ENCODE results near the gene CRY2.
A peak's percentile ranks its signal among the peaks of the same experiment; 100 is the strongest.

Gene CRY2

GRCh38 chr11:45889555-45889954 is 42.3 kb downstream of the CRY2 start:
- no peak overlapping the region for H3K27ac ChIP-seq (ENCODE audit: low read length)
- no peak overlapping the region for H3K4me3 ChIP-seq (ENCODE audit: low read length)
- peaks cover 2% of the 10 kb centered on the region; the same call in 1 of the 2 replicates for H3K4me1 ChIP-seq (ENCODE audit: control insufficient read depth, insufficient read depth, low read length)
- WGBS (ENCODE audit: insufficient coverage, insufficient read length) = no CpG with 5 or more reads among the region's 8 CpGs
- no peaks in the 10 kb centered on the region for H3K36me3 ChIP-seq (ENCODE audit: control insufficient read depth, insufficient read depth, low read length)
- no peaks in the 10 kb centered on the region for H3K27me3 ChIP-seq (ENCODE audit: control insufficient read depth, insufficient read depth, low read length)
- H3K9me3 ChIP-seq (ENCODE audit: control insufficient read depth, insufficient read depth, low read length) = no peaks in the 10 kb centered on the region
- DNase-seq (ENCODE audit: low read depth, low spot score) = no peak

- H3K36me3 ChIP-seq (ENCODE audit: control insufficient read depth, insufficient read depth, low read length) = no peaks in the 10 kb centered on the region
- DNase-seq (ENCODE audit: low read depth, low spot score) = no peak
- no peaks in the 10 kb centered on the region for H3K27me3 ChIP-seq (ENCODE audit: control insufficient read depth, insufficient read depth, low read length)
- H3K9me3 ChIP-seq (ENCODE audit: control insufficient read depth, insufficient read depth, low read length) = no peaks in the 10 kb centered on the region
- no peak overlapping the region for H3K4me3 ChIP-seq (ENCODE audit: low read length)
- no peak overlapping the region for H3K27ac ChIP-seq (ENCODE audit: low read length)
- peaks cover 2% of the 10 kb centered on the region; the same call in 1 of the 2 replicates for H3K4me1 ChIP-seq (ENCODE audit: control insufficient read depth, insufficient read depth, low read length)
- no CpG with 5 or more reads among the region's 9 CpGs for WGBS (ENCODE audit: insufficient coverage, insufficient read length)
Observed at GRCh38 chr11:45889966-45890365, 42.7 kb downstream of the CRY2 start.

GRCh38 chr11:45890886-45891550 is 43.7 kb downstream of the CRY2 start:
- Histone ChIP-seq H3K36me3 (ENCODE audit: control insufficient read depth, insufficient read depth, low read length) (no peaks in the 10 kb centered on the region), H3K4me1 (ENCODE audit: control insufficient read depth, insufficient read depth, low read length) (peaks cover 4% of the 10 kb centered on the region), H3K27ac (ENCODE audit: low read length) (no peak overlapping the region), H3K9me3 (ENCODE audit: control insufficient read depth, insufficient read depth, low read length) (no peaks in the 10 kb centered on the region), H3K27me3 (ENCODE audit: control insufficient read depth, insufficient read depth, low read length) (no peaks in the 10 kb centered on the region), H3K4me3 (ENCODE audit: low read length) (no peak overlapping the region)
- no peak for DNase-seq (ENCODE audit: low read depth, low spot score)
- no CpG with 5 or more reads among the region's 9 CpGs for WGBS (ENCODE audit: insufficient coverage, insufficient read length)

- H3K9me3 ChIP-seq (ENCODE audit: control insufficient read depth, insufficient read depth, low read length) = no peaks in the 10 kb centered on the region
- no peak overlapping the region for H3K27ac ChIP-seq (ENCODE audit: low read length)
- H3K4me1 ChIP-seq (ENCODE audit: control insufficient read depth, insufficient read depth, low read length) = peaks cover 7% of the 10 kb centered on the region; the same call in 1 of the 2 replicates
- no peaks in the 10 kb centered on the region for H3K27me3 ChIP-seq (ENCODE audit: control insufficient read depth, insufficient read depth, low read length)
- H3K36me3 ChIP-seq (ENCODE audit: control insufficient read depth, insufficient read depth, low read length) = no peaks in the 10 kb centered on the region
- no CpG with 5 or more reads among the region's 5 CpGs for WGBS (ENCODE audit: insufficient coverage, insufficient read length)
- no peak for DNase-seq (ENCODE audit: low read depth, low spot score)
- no peak overlapping the region for H3K4me3 ChIP-seq (ENCODE audit: low read length)
Observed at GRCh38 chr11:45892856-45893255, 45.6 kb downstream of the CRY2 start.

- H3K4me1 ChIP-seq (ENCODE audit: control insufficient read depth, insufficient read depth, low read length) = peaks cover 7% of the 10 kb centered on the region
- H3K27me3 ChIP-seq (ENCODE audit: control insufficient read depth, insufficient read depth, low read length) = no peaks in the 10 kb centered on the region
- no peak overlapping the region for H3K27ac ChIP-seq (ENCODE audit: low read length)
- WGBS (ENCODE audit: insufficient coverage, insufficient read length) = no CpG with 5 or more reads among the region's 6 CpGs
- no peak overlapping the region for H3K4me3 ChIP-seq (ENCODE audit: low read length)
- DNase-seq (ENCODE audit: low read depth, low spot score) = no peak
- H3K9me3 ChIP-seq (ENCODE audit: control insufficient read depth, insufficient read depth, low read length) = no peaks in the 10 kb centered on the region
- no peaks in the 10 kb centered on the region for H3K36me3 ChIP-seq (ENCODE audit: control insufficient read depth, insufficient read depth, low read length)
Observed at GRCh38 chr11:45894555-45895247, 47.4 kb downstream of the CRY2 start.

GRCh38 chr11:45895553-45896259 is 48.4 kb downstream of the CRY2 start:
- H3K9me3 ChIP-seq (ENCODE audit: control insufficient read depth, insufficient read depth, low read length) = no peaks in the 10 kb centered on the region
- no peak overlapping the region for H3K27ac ChIP-seq (ENCODE audit: low read length)
- no CpG with 5 or more reads among the region's 8 CpGs for WGBS (ENCODE audit: insufficient coverage, insufficient read length)
- H3K4me1 ChIP-seq (ENCODE audit: control insufficient read depth, insufficient read depth, low read length) = peaks cover 9% of the 10 kb centered on the region
- H3K36me3 ChIP-seq (ENCODE audit: control insufficient read depth, insufficient read depth, low read length) = no peaks in the 10 kb centered on the region
- H3K27me3 ChIP-seq (ENCODE audit: control insufficient read depth, insufficient read depth, low read length) = no peaks in the 10 kb centered on the region
- no peak overlapping the region for H3K4me3 ChIP-seq (ENCODE audit: low read length)
- no peak for DNase-seq (ENCODE audit: low read depth, low spot score)

- no peak overlapping the region for H3K4me3 ChIP-seq (ENCODE audit: low read length)
- no CpG with 5 or more reads among the region's 19 CpGs for WGBS (ENCODE audit: insufficient coverage, insufficient read length)
- DNase-seq (ENCODE audit: low read depth, low spot score) = no peak
- no peaks in the 10 kb centered on the region for H3K36me3 ChIP-seq (ENCODE audit: control insufficient read depth, insufficient read depth, low read length)
- no peaks in the 10 kb centered on the region for H3K9me3 ChIP-seq (ENCODE audit: control insufficient read depth, insufficient read depth, low read length)
- H3K27ac ChIP-seq (ENCODE audit: low read length) = no peak overlapping the region
- H3K4me1 ChIP-seq (ENCODE audit: control insufficient read depth, insufficient read depth, low read length) = peaks cover 11% of the 10 kb centered on the region
- no peaks in the 10 kb centered on the region for H3K27me3 ChIP-seq (ENCODE audit: control insufficient read depth, insufficient read depth, low read length)
Observed at GRCh38 chr11:45896422-45896984, 49.2 kb downstream of the CRY2 start.

- no peak for DNase-seq (ENCODE audit: low read depth, low spot score)
- no CpG with 5 or more reads among the region's 6 CpGs for WGBS (ENCODE audit: insufficient coverage, insufficient read length)
- no peaks in the 10 kb centered on the region for H3K9me3 ChIP-seq (ENCODE audit: control insufficient read depth, insufficient read depth, low read length)
- peaks cover 11% of the 10 kb centered on the region for H3K4me1 ChIP-seq (ENCODE audit: control insufficient read depth, insufficient read depth, low read length)
- no peak overlapping the region for H3K27ac ChIP-seq (ENCODE audit: low read length)
- no peak overlapping the region for H3K4me3 ChIP-seq (ENCODE audit: low read length)
- no peaks in the 10 kb centered on the region for H3K36me3 ChIP-seq (ENCODE audit: control insufficient read depth, insufficient read depth, low read length)
- no peaks in the 10 kb centered on the region for H3K27me3 ChIP-seq (ENCODE audit: control insufficient read depth, insufficient read depth, low read length)
Observed at GRCh38 chr11:45897556-45897955, 50.3 kb downstream of the CRY2 start.

GRCh38 chr11:45899086-45899447 is 51.8 kb downstream of the CRY2 start:
- peaks cover 11% of the 10 kb centered on the region for H3K4me1 ChIP-seq (ENCODE audit: control insufficient read depth, insufficient read depth, low read length)
- H3K27ac ChIP-seq (ENCODE audit: low read length) = no peak overlapping the region
- no peak overlapping the region for H3K4me3 ChIP-seq (ENCODE audit: low read length)
- H3K36me3 ChIP-seq (ENCODE audit: control insufficient read depth, insufficient read depth, low read length) = peaks cover 8% of the 10 kb centered on the region
- WGBS (ENCODE audit: insufficient coverage, insufficient read length) = no CpG with 5 or more reads among the region's 3 CpGs
- no peaks in the 10 kb centered on the region for H3K9me3 ChIP-seq (ENCODE audit: control insufficient read depth, insufficient read depth, low read length)
- H3K27me3 ChIP-seq (ENCODE audit: control insufficient read depth, insufficient read depth, low read length) = no peaks in the 10 kb centered on the region
- no peak for DNase-seq (ENCODE audit: low read depth, low spot score)

- no CpG with 5 or more reads among the region's 62 CpGs for WGBS (ENCODE audit: insufficient coverage, insufficient read length)
- peak overlapping the region; percentile 33; the same call in 1 of the 2 replicates for H3K4me3 ChIP-seq (ENCODE audit: low read length)
- no peaks in the 10 kb centered on the region for H3K9me3 ChIP-seq (ENCODE audit: control insufficient read depth, insufficient read depth, low read length)
- H3K27me3 ChIP-seq (ENCODE audit: control insufficient read depth, insufficient read depth, low read length) = no peaks in the 10 kb centered on the region
- no peak overlapping the region for H3K27ac ChIP-seq (ENCODE audit: low read length)
- H3K4me1 ChIP-seq (ENCODE audit: control insufficient read depth, insufficient read depth, low read length) = peaks cover 11% of the 10 kb centered on the region
- peaks cover 12% of the 10 kb centered on the region for H3K36me3 ChIP-seq (ENCODE audit: control insufficient read depth, insufficient read depth, low read length)
- DNase-seq (ENCODE audit: low read depth, low spot score) = peak; percentile 76
Observed at GRCh38 chr11:45899448-45900174, 52.3 kb downstream of the CRY2 start.
